GM10266 (cell line): ENCODE results near the gene SLC30A9.
A peak's percentile ranks its signal among the peaks of the same experiment; 100 is the strongest.

Source experiments
- DNase-seq: peaks from one replicate; pipeline ENCODE4 v3.0.0; 2012; ENCODE audit errors: extremely low spot score
- CTCF ChIP-seq: IDR thresholded peaks from 2 replicates; pipeline ENCODE4 v1.5.1; 2012; ENCODE audit warnings: mild to moderate bottlenecking, low read depth; ENCODE audit not compliant: control insufficient read depth, insufficient read depth; ENCODE audit errors: missing control alignments

Gene SLC30A9

DNA sequence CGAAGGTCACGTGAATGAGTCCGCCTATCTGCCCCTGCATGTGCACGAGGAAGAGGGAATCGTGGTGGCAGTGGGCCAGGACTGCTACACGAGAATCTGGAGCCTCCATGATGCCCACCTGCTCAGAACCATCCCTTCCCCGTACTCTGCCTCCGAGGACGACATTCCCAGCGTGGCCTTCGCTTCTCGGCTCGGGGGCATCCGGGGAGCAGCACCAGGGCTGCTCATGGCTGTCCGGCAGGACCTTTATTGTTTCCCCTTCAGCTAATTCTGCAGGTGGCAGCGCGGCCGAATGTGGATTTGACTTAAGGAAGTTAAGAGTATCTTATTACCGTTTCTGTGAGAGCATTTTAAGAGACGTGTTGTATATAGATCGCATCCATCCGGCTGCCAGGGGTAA is 7.6 kb upstream of the SLC30A9 start:
- no peak for TF ChIP-seq CTCF
- DNase-seq = no peak

- TF ChIP-seq CTCF = no peak
Observed at GRCh38 chr4:41985151-41985550, 5.2 kb upstream of the SLC30A9 start.

DNA sequence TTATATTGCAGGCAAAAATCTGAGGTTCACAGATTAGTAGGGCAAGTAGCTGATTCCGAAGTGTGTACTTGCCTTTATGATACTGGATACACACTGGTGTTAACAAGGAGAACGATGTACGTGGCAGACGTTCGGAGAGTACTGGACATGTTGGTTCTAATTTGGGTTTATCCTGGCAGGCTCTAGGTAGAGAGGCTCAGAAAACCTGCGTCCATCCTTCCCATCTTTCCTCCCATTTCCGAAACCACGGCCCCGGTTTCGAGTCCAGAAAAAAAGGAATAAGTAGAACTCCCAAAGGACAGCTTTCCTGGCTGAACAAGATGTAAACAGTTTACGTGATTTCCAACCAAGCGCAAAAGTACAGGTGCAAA is 351 bp upstream of the SLC30A9 start:
- no peak for TF ChIP-seq CTCF
- DNase-seq = peak; percentile 13

More at GRCh38 chr4:41985151-41985550, 5.2 kb upstream of the SLC30A9 start:
- DNase-seq = no peak

DNA sequence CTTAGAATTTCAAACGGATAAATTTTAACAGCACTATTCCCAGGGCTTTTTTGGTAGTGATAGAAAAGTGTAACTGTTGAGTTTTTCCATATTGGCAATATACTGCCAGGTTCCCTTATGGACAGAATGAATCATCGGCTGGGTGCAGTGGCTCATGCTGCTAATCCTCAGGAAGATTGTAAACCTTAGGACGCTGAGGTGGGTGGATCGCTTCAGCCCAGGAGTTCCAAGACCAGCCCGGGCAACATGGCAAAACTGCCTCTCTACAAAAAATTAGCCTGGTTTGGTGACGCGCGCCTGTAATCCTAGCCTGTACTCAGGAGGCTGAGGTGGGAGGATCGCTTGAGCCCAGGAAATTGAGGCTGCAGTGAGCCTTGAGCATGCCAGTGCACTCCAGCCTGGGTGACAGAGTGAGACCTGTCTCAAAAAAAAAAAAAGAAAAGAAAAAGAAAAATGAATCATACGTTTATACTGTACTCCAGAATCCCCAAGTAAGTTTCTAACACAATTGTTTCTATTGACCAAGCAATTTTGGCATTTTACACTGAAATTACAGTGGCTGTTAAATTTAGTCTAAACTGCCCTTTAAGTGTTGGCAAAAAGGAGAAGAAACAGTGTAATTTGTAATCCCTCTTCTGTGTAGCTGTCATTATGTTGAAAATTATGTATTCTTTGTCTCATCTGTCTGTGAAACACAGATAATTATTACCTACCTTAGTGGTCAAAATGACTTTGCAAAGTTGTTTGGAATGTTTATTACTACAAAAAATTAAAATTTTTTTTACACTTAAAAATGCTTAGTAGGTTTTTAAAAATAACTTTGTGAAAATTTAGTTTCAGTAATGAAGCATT is 1.8 kb downstream of the SLC30A9 start:
- DNase-seq = no peak
- TF ChIP-seq CTCF = no peak

DNA sequence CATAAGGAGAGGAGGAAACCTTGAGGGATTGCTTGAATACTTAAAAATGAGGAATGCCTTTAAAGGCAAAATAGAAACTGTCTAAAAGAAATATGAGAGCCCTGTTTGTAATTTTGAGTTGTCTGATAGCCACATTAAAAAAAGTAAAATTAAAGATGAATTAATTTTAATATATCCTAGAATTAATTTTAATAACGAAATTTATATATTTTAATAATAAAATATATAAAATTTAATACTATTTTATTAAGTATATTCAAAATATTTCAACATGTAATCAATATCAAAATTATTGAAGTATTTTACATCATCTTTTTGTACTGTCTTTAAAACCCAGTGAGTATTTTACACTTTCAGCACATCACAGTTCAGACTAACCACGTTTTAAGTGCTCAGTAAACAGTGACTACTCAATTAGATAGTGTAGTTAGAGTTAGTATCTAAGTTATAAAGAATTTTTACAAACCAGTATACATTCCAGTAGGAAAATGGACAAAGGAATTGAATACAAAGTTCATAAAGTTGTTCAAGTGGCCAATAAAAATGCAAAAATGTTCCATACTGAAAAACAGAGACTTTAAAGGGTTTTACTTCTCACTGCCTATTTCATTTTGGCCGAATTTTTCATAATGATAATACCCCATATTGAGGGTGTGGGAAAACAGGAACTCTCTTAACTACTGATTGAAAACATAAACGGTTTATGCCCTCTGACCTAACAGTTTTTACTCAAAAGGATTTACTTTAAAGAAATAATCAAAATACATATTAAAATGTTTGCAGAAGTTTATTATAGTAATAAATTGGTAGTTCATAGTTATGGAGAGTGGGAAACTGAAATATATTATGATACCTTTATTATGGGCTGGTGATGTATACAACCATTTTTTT is 2.9 kb downstream of the SLC30A9 start:
- TF ChIP-seq CTCF = no peak
- no peak for DNase-seq

DNA sequence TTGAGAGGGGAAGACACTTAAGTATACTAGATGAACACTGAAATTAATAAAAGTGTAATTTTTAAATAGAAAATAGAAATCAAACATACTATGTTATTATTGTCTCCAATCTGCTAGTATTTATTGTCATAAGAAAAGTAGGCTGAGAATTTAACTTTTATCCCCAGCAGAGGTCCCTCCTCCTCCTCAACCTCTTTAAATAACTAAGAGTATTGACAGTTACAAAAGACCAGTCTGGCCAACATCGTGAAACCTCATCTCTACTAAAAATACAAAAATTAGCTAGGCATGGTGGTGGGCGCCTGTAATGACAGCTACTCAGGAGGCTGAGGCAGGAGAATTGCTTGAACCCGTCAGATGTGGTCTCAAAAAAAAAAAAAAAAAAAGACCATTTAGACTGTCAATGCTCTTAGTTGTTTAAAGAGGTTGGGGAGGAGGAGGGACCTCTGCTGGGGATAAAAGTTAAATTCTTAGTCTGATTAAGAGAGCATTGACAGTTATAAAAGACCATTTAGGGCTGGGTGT is 4.2 kb downstream of the SLC30A9 start:
- no peak for TF ChIP-seq CTCF
- no peak for DNase-seq
